Choroid plexus epithelial cell (primary cell): ENCODE results near the gene HYAL1.

ENCODE experiments used
- DNase-seq: peaks from one replicate; pipeline ENCODE4 v3.0.0-alpha.2; 2010; ENCODE audit warnings: low read depth
- H3K4me3 ChIP-seq: 2 replicates; pipeline ENCODE4 v1.5.1; 2011; ENCODE audit warnings: low read depth, mild to moderate bottlenecking, control low read depth, low read length, moderate library complexity
- CTCF ChIP-seq: conservative IDR thresholded peaks from 2 replicates; pipeline ENCODE4 v1.5.1; 2011; ENCODE audit warnings: low read depth, mild to moderate bottlenecking, control low read depth, inconsistent platforms, low read length, moderate library complexity

The HYAL1 gene

DNA sequence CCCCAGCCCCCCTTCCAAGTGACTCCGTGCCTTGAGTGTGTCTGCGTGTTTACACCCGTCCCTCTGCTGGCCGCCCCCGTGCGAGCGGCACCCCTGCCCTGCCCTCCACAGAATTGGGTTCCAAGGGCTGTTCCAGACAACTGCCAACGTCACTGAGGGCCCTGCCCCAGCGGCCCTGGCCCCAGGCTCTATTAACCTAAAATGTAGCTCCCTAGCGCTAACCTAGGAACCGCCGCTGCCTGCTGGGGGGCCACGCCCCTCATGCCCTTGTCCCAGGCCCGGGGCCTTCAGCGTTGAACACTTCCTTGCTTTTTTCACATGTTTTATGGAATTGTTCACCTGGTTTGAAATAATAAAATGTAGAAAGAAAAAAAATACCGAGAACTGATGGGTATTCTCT is 44.4 kb downstream of the HYAL1 start:
- DNase-seq = no peak
- TF ChIP-seq CTCF = no peak
- no peak overlapping the region for H3K4me3 ChIP-seq

- DNase-seq = no peak
- no peak overlapping the region for H3K4me3 ChIP-seq
- TF ChIP-seq CTCF = no peak
These were observed 45.2 kb downstream of the HYAL1 start for GRCh38 chr3:50258029-50258680.

GRCh38 chr3:50256978-50257890 is 46.1 kb downstream of the HYAL1 start:
- no peak overlapping the region for H3K4me3 ChIP-seq
- peak; percentile 76 for TF ChIP-seq CTCF
- DNase-seq = peak; percentile 55

GRCh38 chr3:50255251-50255615 is 48.1 kb downstream of the HYAL1 start:
- no peak overlapping the region for H3K4me3 ChIP-seq
- no peak for DNase-seq
- no peak for TF ChIP-seq CTCF

DNA sequence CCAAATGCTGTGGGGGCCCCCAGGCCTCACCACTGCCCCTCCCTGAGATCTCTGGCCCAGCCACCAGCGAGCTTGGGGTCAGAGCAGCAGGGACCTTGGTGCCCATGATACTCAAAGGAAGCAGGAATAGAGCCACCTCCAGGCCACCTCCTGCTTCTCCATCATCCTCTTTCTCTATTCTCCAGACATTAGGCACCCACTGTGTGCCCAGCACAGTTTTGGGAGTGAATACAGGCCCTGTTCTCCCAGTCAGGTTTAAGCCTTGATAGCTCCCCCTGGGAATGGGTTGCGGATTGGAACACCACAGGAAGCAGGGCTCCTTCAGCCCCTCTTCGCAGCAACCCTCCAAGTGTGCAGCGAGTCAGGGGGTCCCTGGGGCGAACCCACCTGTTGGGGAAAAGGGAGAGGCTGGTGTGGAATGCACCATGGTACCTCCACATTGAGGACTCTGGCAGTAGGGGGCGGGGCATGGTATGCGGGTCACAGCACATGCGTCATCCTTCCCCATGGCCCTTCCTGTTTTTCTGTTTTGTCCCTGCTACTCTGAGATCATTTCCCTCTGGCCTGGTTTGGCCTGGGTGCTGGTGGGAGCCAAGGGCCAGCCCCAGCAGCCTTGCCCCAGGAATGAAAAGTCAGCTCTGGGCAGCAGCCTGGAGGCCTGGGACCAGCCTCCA is 48.7 kb downstream of the HYAL1 start:
- DNase-seq = peak; percentile 69
- TF ChIP-seq CTCF = no peak
- H3K4me3 ChIP-seq = no peak overlapping the region

GRCh38 chr3:50251220-50251619 is 52.2 kb downstream of the HYAL1 start:
- no peak for TF ChIP-seq CTCF
- DNase-seq = peak; percentile 84

More at GRCh38 chr3:50251220-50251619, 52.2 kb downstream of the HYAL1 start:
- H3K4me3 ChIP-seq = no peak overlapping the region
